Neural crest cell (in vitro differentiated cells): ENCODE data around the gene HIRA. TPM values are rescaled to one million over a fixed set of nuclear protein-coding genes. Genes with fewer than 3 reads are reported as not detected.

Experiments
- DNase-seq: peaks from one replicate; pipeline ENCODE4 v3.0.0; 2021; ENCODE audit warnings: low read depth, mixed read lengths, low spot score
- H3K27ac Mint-ChIP-seq: one replicate; pipeline ENCODE4 v1.8.0; 2021; ENCODE audit warnings: mild to moderate bottlenecking, mixed read lengths; ENCODE audit not compliant: unreplicated experiment
- H3K27me3 Mint-ChIP-seq: 2 replicates; pipeline ENCODE4 v1.8.0; 2021; ENCODE audit warnings: low read depth, mild to moderate bottlenecking, mixed read lengths
- H3K36me3 Mint-ChIP-seq: 2 replicates; pipeline ENCODE4 v1.8.0; 2021; ENCODE audit warnings: low read depth, mild to moderate bottlenecking, mixed read lengths
- H3K4me1 Mint-ChIP-seq: 2 replicates; pipeline ENCODE4 v1.8.0; 2021; ENCODE audit warnings: mixed read lengths
- H3K4me3 Mint-ChIP-seq: one replicate; pipeline ENCODE4 v1.8.0; 2021; ENCODE audit warnings: mild to moderate bottlenecking, mixed read lengths
- H3K9me3 Mint-ChIP-seq: 2 replicates; pipeline ENCODE4 v1.8.0; 2021; ENCODE audit warnings: mixed read lengths
- CTCF ChIP-seq: fragments of 200-600 bp; sonication (generic); conservative IDR thresholded peaks from 2 replicates; pipeline ENCODE4 v1.5.0; 2021; ENCODE audit warnings: antibody characterized with exemption, mild to moderate bottlenecking
- total RNA-seq: library from RNA; stranded (reverse); gene quantifications from 2 replicates; pipeline ENCODE4 v1.2.1, GENCODE V29; 2021

Gene HIRA
- total RNA-seq, 1 donor from 2014 or later = 57.1 TPM

GRCh38 chr22:19386248-19386647, 45.3 kb downstream of the HIRA start:
- Mint-ChIP-seq H3K4me3 (no peak overlapping the region), H3K27ac (no peak overlapping the region)
- no peak for DNase-seq

GRCh38 chr22:19385221-19385906, 46.2 kb downstream of the HIRA start:
- no peak for TF ChIP-seq CTCF
- Mint-ChIP-seq H3K36me3 (peaks cover 7% of the 10 kb centered on the region), H3K9me3 (no peaks in the 10 kb centered on the region), H3K4me3 (no peak overlapping the region), H3K27ac (no peak overlapping the region), H3K4me1 (no peaks in the 10 kb centered on the region), H3K27me3 (no peaks in the 10 kb centered on the region)
- no peak for DNase-seq

More at GRCh38 chr22:19386248-19386647, 45.3 kb downstream of the HIRA start:
- Mint-ChIP-seq H3K4me1 (no peaks in the 10 kb centered on the region), H3K9me3 (no peaks in the 10 kb centered on the region), H3K27me3 (no peaks in the 10 kb centered on the region), H3K36me3 (peaks cover 10% of the 10 kb centered on the region)
- no peak for TF ChIP-seq CTCF

- H3K9me3 Mint-ChIP-seq = no peaks in the 10 kb centered on the region
- no peak for TF ChIP-seq CTCF
- DNase-seq = no peak
- H3K36me3 Mint-ChIP-seq = peaks cover 7% of the 10 kb centered on the region
- H3K27me3 Mint-ChIP-seq = no peaks in the 10 kb centered on the region
- H3K27ac Mint-ChIP-seq = peak overlapping the region; percentile 19
- no peak overlapping the region for H3K4me3 Mint-ChIP-seq
- H3K4me1 Mint-ChIP-seq = no peaks in the 10 kb centered on the region
These were observed 48.2 kb downstream of the HIRA start for GRCh38 chr22:19383292-19383691.

GRCh38 chr22:19382240-19382639, 49.3 kb downstream of the HIRA start:
- no peaks in the 10 kb centered on the region for H3K4me1 Mint-ChIP-seq
- no peak overlapping the region for H3K27ac Mint-ChIP-seq
- no peak for TF ChIP-seq CTCF
- no peaks in the 10 kb centered on the region for H3K9me3 Mint-ChIP-seq
- no peaks in the 10 kb centered on the region for H3K27me3 Mint-ChIP-seq
- H3K4me3 Mint-ChIP-seq = no peak overlapping the region
- DNase-seq = no peak
- peaks cover 7% of the 10 kb centered on the region for H3K36me3 Mint-ChIP-seq

GRCh38 chr22:19378344-19378674, 53.2 kb downstream of the HIRA start:
- Mint-ChIP-seq H3K27ac (no peak overlapping the region), H3K4me1 (no peaks in the 10 kb centered on the region), H3K27me3 (no peaks in the 10 kb centered on the region), H3K9me3 (no peaks in the 10 kb centered on the region), H3K36me3 (peaks cover 13% of the 10 kb centered on the region), H3K4me3 (no peak overlapping the region)
- TF ChIP-seq CTCF = no peak
- no peak for DNase-seq
